Glutamatergic neuron (in vitro differentiated cells): ENCODE data around the gene TMED5. TPM values are rescaled to one million over a fixed set of nuclear protein-coding genes. Genes with fewer than 3 reads are reported as not detected.

Experiments used
- DNase-seq: peaks from one replicate; pipeline ENCODE4 v3.0.0; 2022
- H3K27ac Mint-ChIP-seq: one replicate; pipeline ENCODE4 v1.8.0; 2020; ENCODE audit warnings: mild to moderate bottlenecking, mixed read lengths, inconsistent platforms; ENCODE audit not compliant: unreplicated experiment
- H3K27me3 Mint-ChIP-seq: one replicate; pipeline ENCODE4 v1.8.0; 2020; ENCODE audit warnings: mild to moderate bottlenecking, moderate library complexity, mixed read lengths, inconsistent platforms; ENCODE audit not compliant: unreplicated experiment
- H3K36me3 Mint-ChIP-seq: one replicate; pipeline ENCODE4 v1.8.0; 2020; ENCODE audit warnings: mild to moderate bottlenecking, mixed read lengths, inconsistent platforms; ENCODE audit not compliant: unreplicated experiment
- H3K4me1 Mint-ChIP-seq: one replicate; pipeline ENCODE4 v1.8.0; 2020; ENCODE audit warnings: mild to moderate bottlenecking, low read depth, mixed read lengths, inconsistent platforms; ENCODE audit not compliant: unreplicated experiment
- H3K4me3 Mint-ChIP-seq: one replicate; pipeline ENCODE4 v1.8.0; 2020; ENCODE audit warnings: mild to moderate bottlenecking, mixed read lengths, inconsistent platforms; ENCODE audit not compliant: unreplicated experiment
- H3K9me3 Mint-ChIP-seq: one replicate; pipeline ENCODE4 v1.8.0; 2020; ENCODE audit warnings: mild to moderate bottlenecking, moderate library complexity, mixed read lengths, inconsistent platforms; ENCODE audit not compliant: unreplicated experiment
- CTCF ChIP-seq: fragments of 200-600 bp; sonication (generic); IDR thresholded peaks from one replicate; pipeline ENCODE4 v1.5.0; 2021; ENCODE audit not compliant: partially characterized antibody, unreplicated experiment
- total RNA-seq: library from RNA; stranded (reverse); fragmentation: NEBNext Ultra II Directional; extraction: Animal tissue kit (Norgen Biotek cat#: 25700); gene quantifications from one replicate; pipeline ENCODE4 v1.2.1, GENCODE V29; 2021; ENCODE audit not compliant: unreplicated experiment

The TMED5 gene
- total RNA-seq, 1 donor from 2014 or later, result 24.2 TPM

DNA sequence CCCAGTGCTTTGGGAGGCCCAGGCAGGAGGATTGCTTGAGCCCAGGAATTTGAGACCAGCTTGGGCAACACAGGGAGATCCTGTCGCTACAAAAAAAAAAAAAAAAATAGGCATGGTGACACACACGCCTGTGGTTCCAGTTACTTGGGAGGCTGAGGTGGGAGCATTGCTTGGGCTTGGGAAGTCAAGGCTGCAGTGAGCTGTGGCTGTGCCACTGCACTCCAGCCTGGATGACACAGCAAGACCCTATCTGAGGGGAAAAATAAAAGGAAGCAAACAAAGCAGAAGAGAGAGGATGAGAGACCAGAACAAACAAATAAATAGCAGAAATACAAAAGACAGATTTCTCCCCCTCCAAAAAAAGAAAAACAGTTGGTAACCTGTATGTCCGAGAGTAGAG is 67.1 kb downstream of the TMED5 start:
- peak overlapping the region; percentile 30 for H3K27ac Mint-ChIP-seq
- no peak for DNase-seq

GRCh38 chr1:93111561-93111960 is 68.7 kb downstream of the TMED5 start:
- TF ChIP-seq CTCF, result no peak
- Mint-ChIP-seq H3K36me3 (peaks cover 13% of the 10 kb centered on the region), H3K4me3 (no peak overlapping the region), H3K27ac (no peak overlapping the region), H3K27me3 (peaks cover 3% of the 10 kb centered on the region), H3K9me3 (peaks cover 6% of the 10 kb centered on the region), H3K4me1 (peaks cover 5% of the 10 kb centered on the region)
- DNase-seq, result no peak

More for the DNA sequence above, 67.1 kb downstream of the TMED5 start:
- peaks cover 10% of the 10 kb centered on the region for H3K36me3 Mint-ChIP-seq
- H3K4me3 Mint-ChIP-seq, result no peak overlapping the region
- no peak for TF ChIP-seq CTCF
- H3K9me3 Mint-ChIP-seq, result peaks cover 3% of the 10 kb centered on the region
- H3K27me3 Mint-ChIP-seq, result peaks cover 3% of the 10 kb centered on the region
- H3K4me1 Mint-ChIP-seq, result peaks cover 5% of the 10 kb centered on the region

DNA sequence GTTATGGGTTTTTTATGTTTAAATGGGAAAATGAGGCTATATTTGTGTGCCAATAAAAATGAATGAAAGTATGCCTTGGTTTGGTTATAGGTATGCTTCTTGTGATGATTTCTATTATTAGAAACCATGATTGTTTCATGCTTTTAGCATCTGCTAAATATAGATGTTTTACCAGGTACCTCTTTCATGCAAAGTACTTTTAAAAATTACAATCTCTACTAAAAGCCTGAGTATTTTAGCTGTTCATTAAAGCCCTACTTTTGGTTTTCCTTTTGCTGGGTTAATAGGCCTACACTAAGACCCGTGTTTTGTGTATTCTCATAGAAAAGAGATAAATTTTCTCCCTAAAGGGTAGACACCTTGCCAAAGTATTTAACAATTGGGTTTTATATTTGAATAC is 69.1 kb downstream of the TMED5 start:
- H3K27ac Mint-ChIP-seq, result no peak overlapping the region
- no peak for DNase-seq
- H3K36me3 Mint-ChIP-seq, result peaks cover 11% of the 10 kb centered on the region
- peaks cover 5% of the 10 kb centered on the region for H3K4me1 Mint-ChIP-seq
- H3K27me3 Mint-ChIP-seq, result peaks cover 3% of the 10 kb centered on the region
- H3K9me3 Mint-ChIP-seq, result peaks cover 6% of the 10 kb centered on the region
- no peak for TF ChIP-seq CTCF
- no peak overlapping the region for H3K4me3 Mint-ChIP-seq

DNA sequence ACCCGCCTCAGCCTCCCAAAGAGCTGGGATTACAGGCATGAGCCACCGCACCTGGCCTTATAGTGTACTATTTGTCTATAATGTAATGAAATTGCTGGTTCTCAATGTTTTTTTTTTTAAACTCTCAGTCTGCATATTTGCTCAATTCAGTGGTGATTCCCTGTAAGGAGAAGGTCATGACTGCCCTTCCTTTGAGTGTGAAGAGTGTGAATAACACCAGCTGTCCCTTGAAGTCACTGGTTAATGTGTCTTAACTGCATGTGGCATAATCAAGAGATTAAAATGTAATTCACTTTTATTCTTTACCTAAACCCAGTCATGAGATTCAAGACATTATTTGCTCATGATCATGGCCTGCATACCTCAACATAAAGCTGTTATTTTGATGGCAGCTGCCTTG is 70.6 kb downstream of the TMED5 start:
- no peak overlapping the region for H3K4me3 Mint-ChIP-seq
- H3K27me3 Mint-ChIP-seq, result peaks cover 3% of the 10 kb centered on the region
- peaks cover 5% of the 10 kb centered on the region for H3K4me1 Mint-ChIP-seq
- H3K36me3 Mint-ChIP-seq, result peaks cover 11% of the 10 kb centered on the region
- no peak overlapping the region for H3K27ac Mint-ChIP-seq
- TF ChIP-seq CTCF, result no peak
- H3K9me3 Mint-ChIP-seq, result peaks cover 6% of the 10 kb centered on the region
- DNase-seq, result no peak

- Mint-ChIP-seq H3K9me3 (peaks cover 6% of the 10 kb centered on the region), H3K27me3 (peaks cover 3% of the 10 kb centered on the region), H3K27ac (no peak overlapping the region), H3K4me1 (peaks cover 3% of the 10 kb centered on the region), H3K36me3 (peaks cover 11% of the 10 kb centered on the region), H3K4me3 (no peak overlapping the region)
- TF ChIP-seq CTCF, result no peak
- no peak for DNase-seq
These were observed 71.9 kb downstream of the TMED5 start for GRCh38 chr1:93108335-93108734.
